Globus pallidus (tissue), 1 donor: ENCODE results near the gene B3GLCT.
"Not testable (repeated sequence)": the region's sequence is repeated elsewhere in the genome, so short reads cannot be mapped to it uniquely, and the experiment has no call there.

Source experiments
- DNase-seq: peaks from one replicate; pipeline ENCODE4 v3.0.0-alpha.2; 2015; ENCODE audit warnings: low spot score

Gene B3GLCT

GRCh38 chr13:31278869-31279268 lies 79.1 kb downstream of the B3GLCT start:
- DNase-seq = no peak

DNA sequence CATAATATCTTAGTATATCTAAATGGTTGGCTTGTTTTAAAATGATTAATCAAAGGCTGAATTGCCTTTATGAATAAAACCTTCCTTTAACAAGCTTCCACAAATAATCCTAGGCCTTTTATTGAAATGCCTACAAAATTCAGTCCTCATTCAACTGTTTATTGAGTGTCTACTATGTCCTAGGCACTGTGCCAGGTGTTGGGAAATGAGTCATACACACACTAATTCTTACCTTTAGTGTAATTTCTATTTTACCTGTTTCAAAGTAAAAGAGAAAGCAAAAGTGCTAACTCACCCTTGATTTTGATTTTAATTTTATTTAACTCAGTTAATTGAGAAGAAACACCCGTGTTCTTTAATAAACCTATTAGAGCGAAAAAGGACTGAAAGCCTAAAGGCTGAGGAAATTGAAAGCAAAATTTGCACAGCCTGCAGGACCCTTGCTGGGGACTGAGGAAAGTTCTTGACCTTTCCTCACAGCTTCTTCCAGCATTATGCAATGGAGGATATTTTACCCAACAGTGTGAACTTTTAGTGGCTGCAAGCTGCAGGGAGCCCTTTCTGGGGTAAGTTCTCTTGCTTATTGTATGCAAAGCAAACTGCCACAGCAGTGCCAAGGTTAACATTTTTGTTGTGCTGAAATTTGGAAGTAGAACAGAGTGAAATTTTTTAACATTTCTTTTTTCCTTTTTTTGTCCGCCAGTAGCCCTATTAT lies 83.1 kb downstream of the B3GLCT start:
- no peak for DNase-seq

GRCh38 chr13:31286930-31287329 lies 87.2 kb downstream of the B3GLCT start:
- DNase-seq = no peak

DNA sequence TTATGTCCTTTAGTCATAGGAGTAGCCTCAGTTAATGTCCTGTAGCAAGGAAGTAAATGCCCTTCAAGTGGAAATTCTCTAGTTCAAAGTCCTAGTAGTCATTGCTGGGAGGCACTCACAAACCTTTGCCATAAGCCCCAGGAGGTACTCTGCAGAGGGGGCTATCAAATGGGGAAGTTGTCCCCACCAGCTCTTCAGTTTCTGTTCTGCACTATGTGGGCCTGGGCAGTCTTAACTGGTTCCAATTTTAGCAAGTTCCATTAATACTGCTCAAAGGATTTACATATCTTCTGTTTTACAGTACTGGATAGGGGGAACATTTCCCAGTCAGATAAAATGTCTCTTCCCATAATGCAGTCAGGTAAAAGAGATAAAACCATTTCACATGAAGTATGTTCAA lies 101.3 kb downstream of the B3GLCT start:
- DNase-seq = no peak

DNA sequence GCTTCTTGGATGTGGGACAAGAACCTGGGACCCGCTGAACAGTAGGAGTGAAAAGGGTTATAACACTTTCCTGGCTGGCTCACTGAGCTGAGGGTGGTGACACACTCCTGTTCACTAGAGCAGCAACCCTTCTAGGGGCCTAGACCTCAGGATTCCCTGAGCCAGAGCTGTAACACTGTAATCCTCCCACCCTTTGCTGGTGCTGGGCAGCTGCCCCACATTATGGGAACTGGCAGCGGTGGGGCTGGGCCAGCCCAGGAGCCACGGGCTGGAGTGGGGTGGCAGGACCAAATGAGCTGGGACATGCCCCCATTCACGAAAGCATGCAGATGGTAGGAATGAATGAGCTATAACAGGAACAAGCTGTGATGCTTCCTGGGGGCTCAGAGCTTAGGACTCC lies 110.6 kb downstream of the B3GLCT start:
- no peak for DNase-seq

DNA sequence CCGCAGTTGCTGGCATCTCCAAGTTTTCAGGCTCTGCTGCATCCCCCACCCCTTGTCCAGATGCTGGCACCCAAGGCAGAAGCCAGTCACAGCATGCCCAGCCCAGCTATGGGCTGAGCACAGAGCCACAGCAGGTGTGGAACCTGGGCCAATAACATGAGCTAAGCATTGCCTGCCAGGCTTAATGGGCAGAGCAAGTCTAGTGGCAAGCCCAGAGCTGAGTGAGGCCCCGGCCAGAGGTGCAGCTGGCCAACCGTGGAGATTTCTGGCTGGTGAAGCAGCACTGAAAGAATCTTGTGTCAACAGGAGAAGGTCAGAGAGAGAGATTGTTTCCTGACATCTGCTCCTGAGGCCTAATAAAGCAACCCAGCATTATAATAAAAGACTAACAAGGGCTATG lies 111.0 kb downstream of the B3GLCT start:
- DNase-seq = no peak

DNA sequence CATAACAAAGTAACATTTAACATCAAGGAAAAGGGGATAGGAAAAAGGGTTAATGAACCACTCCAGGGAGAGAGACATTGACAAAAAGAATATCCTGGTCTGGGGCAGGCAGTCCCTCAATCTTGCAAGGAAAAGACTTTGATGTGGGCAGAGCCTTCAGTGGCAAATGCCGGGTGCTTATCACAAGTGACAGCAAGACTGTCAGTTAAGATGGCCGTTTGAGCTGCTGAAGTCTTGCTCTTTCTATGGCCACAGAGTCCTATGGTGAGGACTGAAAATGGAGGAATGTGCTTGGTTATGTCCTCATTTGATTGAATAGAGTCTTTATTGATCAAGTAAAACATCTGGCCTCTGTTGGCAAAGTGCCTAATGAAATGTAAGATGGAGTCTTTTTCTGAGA lies 112.1 kb downstream of the B3GLCT start:
- no peak for DNase-seq

DNA sequence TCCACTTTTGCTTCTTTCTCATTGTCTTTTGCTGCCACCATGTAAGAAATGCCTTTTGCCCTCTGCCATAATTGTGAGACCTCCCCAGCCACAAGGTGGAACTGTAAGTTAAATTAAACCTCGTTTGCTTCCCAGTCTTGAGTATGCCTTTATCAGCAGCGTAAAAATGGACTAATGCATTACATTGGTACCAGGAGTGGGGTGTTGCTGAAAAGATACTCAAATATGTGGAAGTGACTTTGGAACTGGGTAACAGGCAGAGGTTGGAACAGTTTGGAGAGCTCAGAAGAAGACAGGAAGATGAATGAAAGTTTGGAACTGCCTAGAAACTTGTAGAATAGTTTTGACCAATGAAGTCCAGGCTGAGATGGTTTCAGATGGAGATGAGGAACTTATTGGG lies 115.2 kb downstream of the B3GLCT start:
- no peak for DNase-seq

DNA sequence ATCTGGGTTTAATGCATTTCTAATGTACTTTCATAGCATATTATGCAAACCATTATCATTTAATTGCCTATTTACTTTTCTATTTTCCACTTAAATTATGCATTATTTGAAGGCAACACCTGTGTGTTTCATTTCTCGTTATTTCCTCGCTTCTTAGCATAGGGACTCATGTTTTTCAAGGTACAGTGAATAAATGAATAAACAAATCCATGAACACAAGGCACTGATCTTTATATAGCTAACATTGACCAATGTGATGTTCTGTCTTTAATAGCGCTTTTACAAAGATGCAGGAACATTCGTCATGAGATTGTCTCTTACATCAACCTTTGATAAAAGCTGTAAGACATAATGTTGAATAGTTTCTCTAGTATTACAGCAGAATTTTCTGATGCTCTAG lies 121.2 kb downstream of the B3GLCT start:
- DNase-seq = no peak

- no peak for DNase-seq
Measured at GRCh38 chr13:31321457-31321856, 121.7 kb downstream of the B3GLCT start.

DNA sequence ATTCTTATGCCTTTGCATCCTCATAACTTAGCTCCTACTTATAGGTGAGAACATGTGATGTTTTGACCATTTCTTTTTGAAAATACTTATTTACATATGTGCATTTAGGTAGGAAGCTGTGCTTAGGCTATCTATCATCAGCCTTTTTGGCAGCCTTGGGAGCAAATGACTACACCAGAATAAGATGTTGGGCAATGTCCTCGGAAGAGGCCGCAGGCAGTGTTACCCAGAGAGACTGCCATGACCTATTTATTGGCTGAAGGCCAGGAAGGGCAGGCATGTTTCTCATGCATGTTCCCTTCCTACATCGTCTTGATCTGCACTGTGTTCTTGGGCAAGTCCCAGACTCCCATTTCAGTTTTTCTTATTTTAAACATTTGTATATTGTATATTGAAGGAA lies 122.3 kb downstream of the B3GLCT start:
- no peak for DNase-seq

DNA sequence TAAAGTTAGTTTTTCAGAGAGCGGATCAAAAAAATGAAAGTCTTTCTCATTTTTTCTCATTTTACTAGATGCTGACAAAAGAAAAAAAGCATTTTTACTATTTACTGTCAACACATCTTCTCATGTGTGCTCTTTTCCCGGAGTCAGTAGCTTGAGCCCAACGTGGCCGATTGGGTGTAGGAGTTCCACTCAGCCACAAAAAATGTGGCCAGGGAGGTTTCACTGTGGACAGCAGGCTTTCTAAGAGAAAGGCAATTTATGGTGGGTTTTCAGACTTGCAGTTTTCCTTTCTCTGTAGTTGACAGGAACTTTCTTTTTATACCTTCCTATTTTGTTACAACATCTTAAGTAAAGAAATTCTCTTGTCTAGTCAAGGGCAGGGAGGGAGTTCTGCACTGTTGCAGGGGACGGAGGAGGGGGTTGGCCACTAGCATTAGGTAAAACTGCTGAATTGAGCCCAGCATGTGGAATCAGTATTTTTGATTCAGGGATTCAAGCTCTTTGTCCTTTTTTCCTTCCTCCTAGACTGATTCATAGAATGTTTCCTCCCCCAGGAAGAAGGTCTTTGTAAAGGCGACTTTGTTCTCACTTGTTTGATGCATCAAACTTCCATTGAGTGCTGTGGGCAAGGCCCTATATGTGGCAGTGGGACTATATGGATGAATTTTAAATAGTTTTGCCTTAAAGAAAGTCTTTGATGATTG lies 123.1 kb downstream of the B3GLCT start:
- no peak for DNase-seq

- no peak for DNase-seq
Measured at GRCh38 chr13:31327182-31327860, 127.5 kb downstream of the B3GLCT start.

DNA sequence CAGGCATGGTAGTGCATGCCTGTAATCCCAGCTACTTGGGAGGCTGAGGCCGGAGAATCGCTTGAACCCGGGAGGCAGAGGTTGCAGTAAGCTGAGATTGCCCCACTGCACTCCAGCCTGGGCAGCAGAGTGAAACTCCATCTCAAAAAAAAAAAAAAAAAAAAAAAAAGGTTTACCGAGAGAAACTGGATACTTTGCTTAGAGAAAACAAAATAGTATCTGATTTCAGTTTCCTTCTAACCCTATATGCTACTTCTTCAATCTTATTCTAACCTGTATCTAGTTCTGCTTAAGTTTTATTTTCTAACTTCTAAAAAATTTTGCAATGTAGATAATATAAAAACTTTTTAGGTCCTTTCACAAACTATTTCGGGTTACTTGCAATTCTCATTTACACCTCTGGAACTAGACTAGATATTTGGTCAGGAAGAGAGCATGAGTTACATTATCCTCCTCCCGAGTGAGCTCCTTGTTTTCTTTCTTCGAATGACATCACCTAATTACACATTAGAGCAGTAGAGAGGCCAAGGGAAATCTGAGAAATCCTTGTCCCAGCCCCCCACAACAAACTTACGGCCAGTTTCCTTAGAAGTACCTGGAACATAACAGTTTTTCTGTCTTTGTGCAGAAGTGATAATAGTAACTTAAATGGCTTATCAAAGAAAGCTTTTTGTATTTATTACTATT lies 128.9 kb downstream of the B3GLCT start:
- DNase-seq = no peak

DNA sequence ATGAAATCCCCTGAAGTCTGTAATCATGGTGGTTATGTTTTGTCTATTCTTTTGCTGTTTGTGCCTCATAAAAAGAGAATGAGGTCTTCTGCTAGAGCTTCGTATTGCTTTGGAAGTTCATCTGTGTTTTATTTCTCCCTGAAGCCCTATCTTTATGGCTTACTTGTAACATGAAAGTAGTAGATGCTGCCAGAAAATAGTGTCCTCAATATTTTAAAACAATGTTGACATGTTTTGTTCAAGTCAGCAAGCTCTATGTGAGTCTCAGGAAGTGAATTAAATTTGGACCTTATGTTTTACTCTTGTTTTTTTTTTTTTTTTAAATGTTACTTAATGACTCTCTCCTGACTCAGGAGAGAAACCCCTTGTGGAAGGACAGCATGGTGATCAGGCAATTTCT lies 130.5 kb downstream of the B3GLCT start:
- no peak for DNase-seq

GRCh38 chr13:31331068-31331467 lies 131.3 kb downstream of the B3GLCT start:
- no peak for DNase-seq

DNA sequence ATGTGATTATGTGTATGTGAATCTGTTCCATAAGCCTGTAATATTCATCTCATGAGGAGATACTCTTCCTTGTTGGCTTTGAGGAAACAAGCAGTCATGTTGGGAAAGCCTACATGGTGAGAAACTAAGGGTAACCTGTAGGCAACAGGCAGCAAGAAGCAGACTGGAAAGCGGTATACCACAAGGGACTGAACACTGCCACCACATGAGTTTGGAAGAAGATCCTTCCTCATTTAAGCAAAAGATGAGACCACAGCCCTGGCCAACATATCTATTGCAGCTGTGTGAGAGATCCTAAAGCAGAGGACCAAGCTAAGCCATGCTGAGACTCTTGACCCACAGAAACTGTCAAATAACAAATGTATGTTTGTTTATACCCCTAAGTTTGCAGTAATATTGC lies 134.8 kb downstream of the B3GLCT start:
- DNase-seq = no peak

GRCh38 chr13:31334994-31335557 lies 135.3 kb downstream of the B3GLCT start:
- DNase-seq = no peak

DNA sequence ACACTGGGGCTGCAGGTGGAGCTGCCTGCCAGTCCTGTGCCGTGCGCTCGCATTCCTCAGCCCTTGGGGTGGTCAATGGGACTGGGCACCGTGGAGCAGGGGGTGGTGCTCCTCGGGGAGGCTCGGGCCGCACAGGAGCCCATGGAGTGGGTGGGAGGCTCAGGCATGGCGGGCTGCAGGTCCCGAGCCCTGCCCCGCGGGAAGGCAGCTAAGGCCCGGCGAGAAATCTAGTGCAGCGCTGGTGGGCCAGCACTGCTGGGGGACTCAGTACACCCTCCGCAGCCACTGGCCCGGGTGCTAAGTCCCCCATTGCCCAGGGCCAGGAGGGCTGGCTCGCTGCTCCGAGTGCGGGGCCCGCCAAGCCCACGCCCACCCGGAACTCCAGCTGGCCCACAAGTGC lies 139.8 kb downstream of the B3GLCT start:
- DNase-seq = not testable (repeated sequence)

DNA sequence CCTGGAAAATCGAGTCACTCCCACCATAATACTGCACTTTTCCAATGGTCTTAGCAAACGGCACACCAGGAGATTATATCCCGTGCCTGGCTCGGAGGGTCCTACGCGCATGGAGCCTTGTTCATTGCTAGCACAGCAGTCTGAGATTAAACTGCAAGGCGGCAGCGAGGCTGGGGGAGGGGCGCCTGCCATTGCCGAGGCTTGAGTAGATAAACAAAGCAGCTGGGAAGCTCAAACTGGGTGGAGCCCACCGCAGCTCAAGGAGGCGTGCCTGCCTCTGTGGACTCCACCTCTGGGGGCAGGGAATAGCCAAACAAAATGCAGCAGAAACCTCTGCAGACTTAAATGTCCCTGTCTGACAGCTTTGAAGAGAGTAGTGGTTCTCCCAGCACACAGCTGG lies 141.1 kb downstream of the B3GLCT start:
- DNase-seq = not testable (repeated sequence)

DNA sequence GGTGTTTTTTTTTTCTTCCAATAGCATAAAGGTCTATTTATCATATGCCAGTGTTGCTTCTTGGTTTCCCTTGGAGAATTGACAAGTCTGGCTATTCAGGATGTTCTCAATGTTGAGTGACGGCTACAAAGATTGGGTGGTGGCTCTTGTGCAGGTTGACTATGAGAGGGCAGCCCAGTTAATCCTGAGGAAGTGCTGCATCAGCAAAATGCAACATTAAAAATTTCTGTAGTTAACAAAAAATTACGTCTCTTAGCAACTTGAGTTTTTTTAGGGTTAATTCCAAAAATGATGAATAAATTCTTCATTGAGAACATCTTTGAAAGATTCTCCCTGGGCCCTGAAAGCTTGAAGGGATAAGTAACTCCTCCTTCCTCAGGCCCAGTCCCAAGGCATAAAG lies 147.1 kb downstream of the B3GLCT start:
- DNase-seq = no peak

DNA sequence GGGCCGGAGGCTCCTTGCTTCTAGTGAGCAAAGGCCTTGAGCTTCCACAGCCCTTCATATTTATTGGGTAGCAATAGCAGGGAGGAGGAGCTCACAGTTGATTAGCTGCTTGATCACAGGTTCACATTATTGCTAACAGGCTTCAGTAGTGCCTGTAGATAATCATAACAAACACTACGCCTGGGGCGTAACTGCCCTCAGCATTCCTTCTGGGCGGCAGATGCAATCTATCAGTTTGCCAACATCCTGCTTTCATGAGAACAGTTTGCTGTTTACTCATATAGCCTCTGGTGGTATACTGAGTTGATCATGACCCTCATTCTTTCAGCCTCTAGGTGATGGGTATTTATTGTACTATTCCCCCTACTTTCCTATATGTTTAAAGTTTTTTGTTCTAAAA lies 149.4 kb downstream of the B3GLCT start:
- no peak for DNase-seq
